Measurements from ENCODE around the gene PCDHA3. TPM values are rescaled to one million over a fixed set of nuclear protein-coding genes. Genes with fewer than 3 reads are reported as not detected.
"Not testable (repeated sequence)": the region's sequence is repeated elsewhere in the genome, so short reads cannot be mapped to it uniquely, and the experiment has no call there.

Gene PCDHA3
- total and polyA plus RNA-seq, 8 donors, result 0.24 to 1.2 (median 0.50) TPM

GRCh38 chr5:140794595-140795258, 6.1 kb upstream of the PCDHA3 start, which contains the start of gene PCDHA2:
Gene PCDHA2 (plus strand): TSS chr5:140794852.
- WGBS, 2 donors, result 12 to 16% methylated on average over 27 of the region's 27 CpGs
- H3K4me1 ChIP-seq, result no peaks in the 10 kb centered on the region
- peaks cover 0 to 6% (median 3%) of the 10 kb centered on the region in 4 donors for H3K27me3 ChIP-seq
- no peak for FAIRE-seq
- no peak within 1 kb of the TSS for H3K4me3 ChIP-seq
- H3K36me3 ChIP-seq, result no peaks in the 10 kb centered on the region
- H3K27ac ChIP-seq, result no peak within 1 kb of the TSS
- intact Hi-C loops (cut with DNase I), result no loop called here
- peaks cover 0 to 10% (median 3%) of the 10 kb centered on the region in 4 donors for H3K9me3 ChIP-seq
- no peak for TF ChIP-seq CTCF (IDR thresholded peaks at IDR 0.05)
- DNase-seq, result no peak
- ATAC-seq, result peak in 2 of 4 donors; percentile 54 to 69

- Histone ChIP-seq H3K9me3 (peaks cover 0 to 10% (median 3%) of the 10 kb centered on the region in 4 donors), H3K4me1 (no peaks in the 10 kb centered on the region), H3K27ac (no peak overlapping the region), H3K4me3 (no peak overlapping the region), H3K36me3 (no peaks in the 10 kb centered on the region), H3K27me3 (peaks cover 0 to 6% (median 3%) of the 10 kb centered on the region in 4 donors)
- no peak for FAIRE-seq
- TF ChIP-seq CTCF (IDR thresholded peaks at IDR 0.05), result peak in 1 of 4 donors; percentile 6
- WGBS, 2 donors, result 15% methylated on average over 15 of the region's 15 CpGs
- intact Hi-C loops (cut with DNase I), result no loop called here
- DNase-seq, result no peak
- ATAC-seq, result peak in 2 of 4 donors; percentile 34 to 50
Measured at GRCh38 chr5:140795259-140795641, 5.6 kb upstream of the PCDHA3 start.

GRCh38 chr5:140796072-140796717, 4.7 kb upstream of the PCDHA3 start:
- FAIRE-seq; intact Hi-C loops (cut with DNase I); H3K27ac ChIP-seq; H3K36me3 ChIP-seq; H3K4me1 ChIP-seq; H3K4me3 ChIP-seq; H3K27me3 ChIP-seq; ATAC-seq: not testable (repeated sequence)
- 37 to 45% methylated on average over 72 of the region's 72 CpGs for WGBS, 2 donors
- H3K9me3 ChIP-seq, result peaks cover 0 to 13% (median 3%) of the 10 kb centered on the region in 4 donors
- DNase-seq, result peak in 1 of 6 donors; percentile 27

- ATAC-seq, result no peak
- DNase-seq, result peak in 1 of 6 donors; percentile 40
- Histone ChIP-seq H3K27ac (no peak overlapping the region), H3K4me1 (no peaks in the 10 kb centered on the region), H3K4me3 (no peak overlapping the region), H3K9me3 (peaks cover 0 to 13% (median 3%) of the 10 kb centered on the region in 4 donors), H3K27me3 (peaks cover 0 to 6% (median 3%) of the 10 kb centered on the region in 4 donors), H3K36me3 (no peaks in the 10 kb centered on the region)
- WGBS, 2 donors, result 42 to 48% methylated on average over 39 of the region's 39 CpGs
- no peak for FAIRE-seq
- intact Hi-C loops (cut with DNase I), result no loop called here
- no peak for TF ChIP-seq CTCF (IDR thresholded peaks at IDR 0.05)
Measured at GRCh38 chr5:140796718-140797095, 4.2 kb upstream of the PCDHA3 start.

- peak overlapping the region in 2 of 4 donors; percentile 26 to 31 for H3K4me3 ChIP-seq
- WGBS, 2 donors, result 7 to 8% methylated on average over 16 of the region's 16 CpGs
- TF ChIP-seq CTCF (IDR thresholded peaks at IDR 0.05), result no peak
- H3K4me1 ChIP-seq, result no peaks in the 10 kb centered on the region
- intact Hi-C loops (cut with DNase I), result no loop called here
- FAIRE-seq, result no peak
- peak in 1 of 6 donors; percentile 38 for DNase-seq
- peaks cover 0 to 8% (median 2%) of the 10 kb centered on the region in 4 donors for H3K9me3 ChIP-seq
- H3K27ac ChIP-seq, result no peak overlapping the region
- peaks cover 0 to 6% (median 0%) of the 10 kb centered on the region in 4 donors for H3K27me3 ChIP-seq
- peak in 3 of 4 donors; percentile 49 to 76 (median 58) for ATAC-seq
- H3K36me3 ChIP-seq, result no peaks in the 10 kb centered on the region
Measured at GRCh38 chr5:140801494-140801841, 611 bp downstream of the PCDHA3 start.

GRCh38 chr5:140802381-140802780, 1.5 kb downstream of the PCDHA3 start:
- 34 to 36% methylated on average over 45 of the region's 45 CpGs for WGBS, 2 donors
- FAIRE-seq; H3K4me3 ChIP-seq; intact Hi-C loops (cut with DNase I); H3K9me3 ChIP-seq; H3K4me1 ChIP-seq; H3K36me3 ChIP-seq; ATAC-seq; H3K27ac ChIP-seq; H3K27me3 ChIP-seq: not testable (repeated sequence)
- peak in 1 of 6 donors; percentile 51 for DNase-seq
